Peyer's patch (tissue), 4 donors: Measurements from ENCODE around the gene SLC24A4. TPM values are rescaled to one million over a fixed set of nuclear protein-coding genes. Genes with fewer than 3 reads are reported as not detected.

Source experiments
- DNase-seq, 3 donors: peaks; one replicate each; pipeline ENCODE4 v3.0.0-alpha.2; 2017 to 2019
- H3K27ac ChIP-seq, 4 donors: fragments of 200-600 bp; sonication (generic); one replicate each; pipeline ENCODE4 v1.5.1; 2016 to 2019
- H3K27me3 ChIP-seq, 2 donors: fragments of 200-600 bp; sonication (generic); one replicate each; pipeline ENCODE4 v1.5.1; 2019
- H3K36me3 ChIP-seq, 3 donors: fragments of 200-600 bp; sonication (generic); one replicate each; pipeline ENCODE4 v1.5.1; 2016 to 2019
- H3K4me1 ChIP-seq, 4 donors: fragments of 200-600 bp; sonication (generic); one replicate each; pipeline ENCODE4 v1.5.1; 2016 to 2019
- H3K4me3 ChIP-seq, 4 donors: fragments of 200-600 bp; sonication (generic); 1 replicate in 3 of 4; 2 replicates in 1 of 4; pipeline ENCODE4 v1.5.1; 2016 to 2019; ENCODE audit warnings: mild to moderate bottlenecking in 1 of 4
- H3K9me3 ChIP-seq, 4 donors: fragments of 200-600 bp; sonication (generic); one replicate each; pipeline ENCODE4 v1.5.1; 2016 to 2019; ENCODE audit warnings: mild to moderate bottlenecking in 1 of 4
- POLR2A ChIP-seq, 2 donors: fragments of 450-650 bp; IDR thresholded peaks; one replicate each; pipeline ENCODE4 v1.5.1; 2017; ENCODE audit warnings: antibody characterized with exemption in 2 of 2, mild to moderate bottlenecking in 2 of 2, moderate library complexity in 2 of 2
- total RNA-seq, 4 donors: library from RNA; depleted of rRNA; stranded (reverse); fragments of >200 nt; gene quantifications; one replicate each; pipeline ENCODE4 v1.1.0, GENCODE V29; 2016
- TF ChIP-seq, protein P1 (sequence below), 6 experiments: fragments of 450-650 bp in 4 of 6; fragments of 200-600 bp in 2 of 6; sonication (generic) in 1 of 6; IDR thresholded peaks; one replicate each; pipeline ENCODE4 v1.5.1; 2017 to 2019; ENCODE audit warnings: antibody characterized with exemption in 6 of 6, mild to moderate bottlenecking in 3 of 6, moderate library complexity in 1 of 6

Gene SLC24A4
- total RNA-seq, 4 donors from 2014 or later, result 0.18 to 1.7 (median 0.54) TPM; not detected in 1

DNA sequence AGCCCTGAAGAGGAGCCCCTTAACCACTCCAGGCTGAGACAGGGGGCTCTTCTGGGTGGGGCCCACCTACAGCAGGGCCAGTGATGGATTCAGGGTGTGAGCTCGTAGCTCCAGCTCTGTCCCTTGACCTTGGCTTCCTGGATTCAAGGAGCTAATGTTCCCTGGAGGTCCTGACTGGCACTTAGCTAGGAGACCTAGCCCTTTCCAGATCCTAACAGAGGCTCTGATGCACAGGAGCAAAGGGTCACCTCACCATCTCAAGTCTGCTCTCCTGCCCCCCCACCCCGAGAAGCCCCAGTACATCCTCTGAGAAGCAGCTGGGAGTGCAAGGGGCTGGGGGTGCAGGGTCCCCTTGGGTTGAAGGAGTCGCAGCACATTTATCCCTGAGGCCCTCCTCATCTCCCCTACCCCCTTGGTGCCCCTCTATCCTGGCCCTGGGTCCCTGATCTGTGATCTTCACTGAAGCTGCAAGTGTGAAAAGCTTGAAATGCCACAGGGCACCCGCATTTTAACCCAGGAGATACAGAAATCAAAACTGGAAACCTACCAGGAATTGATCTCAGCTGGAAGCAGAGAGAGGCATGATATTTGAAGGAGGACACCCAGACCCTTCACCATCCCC lies 193.5 kb downstream of the SLC24A4 start:
- Histone ChIP-seq H3K36me3 (no peaks in the 10 kb centered on the region), H3K4me3 (no peak overlapping the region), H3K27ac (peak overlapping the region in 3 of 4 donors; percentile 2 to 52 (median 6)), H3K27me3 (no peaks in the 10 kb centered on the region), H3K9me3 (no peaks in the 10 kb centered on the region), H3K4me1 (peaks cover 0 to 47% (median 10%) of the 10 kb centered on the region in 4 donors)
- no peak for TF ChIP-seq POLR2A (IDR thresholded peaks at IDR 0.05)
- TF ChIP-seq, protein P1, sequence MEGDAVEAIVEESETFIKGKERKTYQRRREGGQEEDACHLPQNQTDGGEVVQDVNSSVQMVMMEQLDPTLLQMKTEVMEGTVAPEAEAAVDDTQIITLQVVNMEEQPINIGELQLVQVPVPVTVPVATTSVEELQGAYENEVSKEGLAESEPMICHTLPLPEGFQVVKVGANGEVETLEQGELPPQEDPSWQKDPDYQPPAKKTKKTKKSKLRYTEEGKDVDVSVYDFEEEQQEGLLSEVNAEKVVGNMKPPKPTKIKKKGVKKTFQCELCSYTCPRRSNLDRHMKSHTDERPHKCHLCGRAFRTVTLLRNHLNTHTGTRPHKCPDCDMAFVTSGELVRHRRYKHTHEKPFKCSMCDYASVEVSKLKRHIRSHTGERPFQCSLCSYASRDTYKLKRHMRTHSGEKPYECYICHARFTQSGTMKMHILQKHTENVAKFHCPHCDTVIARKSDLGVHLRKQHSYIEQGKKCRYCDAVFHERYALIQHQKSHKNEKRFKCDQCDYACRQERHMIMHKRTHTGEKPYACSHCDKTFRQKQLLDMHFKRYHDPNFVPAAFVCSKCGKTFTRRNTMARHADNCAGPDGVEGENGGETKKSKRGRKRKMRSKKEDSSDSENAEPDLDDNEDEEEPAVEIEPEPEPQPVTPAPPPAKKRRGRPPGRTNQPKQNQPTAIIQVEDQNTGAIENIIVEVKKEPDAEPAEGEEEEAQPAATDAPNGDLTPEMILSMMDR (IDR thresholded peaks at IDR 0.05), result no peak
- peak in 1 of 3 donors; percentile 42 for DNase-seq

DNA sequence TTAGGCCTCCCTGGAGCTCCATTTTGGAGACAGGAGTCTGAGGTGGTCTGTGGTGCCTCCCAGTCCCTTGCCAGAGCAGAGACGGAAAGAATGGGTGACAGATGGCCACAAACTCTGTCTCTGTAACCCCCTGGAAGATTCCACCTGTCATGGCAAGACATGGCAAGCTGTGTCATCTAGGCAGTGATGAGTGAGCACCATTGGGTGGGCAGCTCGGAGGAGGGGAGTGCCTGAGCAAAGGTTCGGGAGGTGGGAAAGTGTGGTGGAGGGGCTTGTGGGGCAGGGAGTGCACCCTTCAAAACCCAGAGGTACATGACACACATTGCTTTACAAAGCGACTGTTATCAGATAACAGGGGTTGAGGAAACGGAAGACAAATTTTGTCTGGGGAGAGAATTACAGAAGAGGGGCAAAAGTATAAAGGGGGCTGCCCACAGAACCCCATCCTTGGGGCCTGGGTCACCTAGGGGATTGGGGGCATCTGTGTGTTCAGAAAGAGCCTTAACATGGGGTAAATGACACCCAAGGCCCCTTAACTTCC lies 194.1 kb downstream of the SLC24A4 start:
- H3K27me3 ChIP-seq, result no peaks in the 10 kb centered on the region
- H3K4me3 ChIP-seq, result no peak overlapping the region
- TF ChIP-seq, protein P1 (IDR thresholded peaks at IDR 0.05), result no peak
- no peak for TF ChIP-seq POLR2A (IDR thresholded peaks at IDR 0.05)
- no peaks in the 10 kb centered on the region for H3K9me3 ChIP-seq
- H3K4me1 ChIP-seq, result peaks cover 0 to 47% (median 10%) of the 10 kb centered on the region in 4 donors
- DNase-seq, result peak in 1 of 3 donors; percentile 33
- H3K36me3 ChIP-seq, result no peaks in the 10 kb centered on the region
- peak overlapping the region in 3 of 4 donors; percentile 2 to 52 (median 6) for H3K27ac ChIP-seq

DNA sequence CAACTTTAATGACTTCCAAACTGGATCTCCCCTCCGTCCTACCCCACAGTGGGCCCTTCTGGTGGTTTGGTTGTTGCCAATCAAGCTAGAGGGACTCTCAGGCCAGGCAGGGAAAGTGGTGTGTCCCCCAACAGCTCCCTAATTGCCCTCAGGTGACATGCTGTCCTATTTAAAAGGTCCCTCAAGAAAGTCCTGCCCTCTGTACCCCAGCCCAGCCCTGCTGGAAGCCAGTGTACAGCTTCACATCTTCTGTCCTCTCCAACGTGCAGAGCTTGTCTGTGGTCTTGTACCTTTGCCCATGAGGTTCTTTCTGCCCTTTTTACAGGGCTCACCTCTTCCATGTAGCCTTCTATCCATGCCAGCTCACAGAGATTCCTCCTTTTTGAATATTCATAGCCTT lies 194.8 kb downstream of the SLC24A4 start:
- Histone ChIP-seq H3K36me3 (no peaks in the 10 kb centered on the region), H3K27ac (peak overlapping the region in 1 of 4 donors; percentile 6), H3K4me1 (peaks cover 0 to 42% (median 10%) of the 10 kb centered on the region in 4 donors), H3K27me3 (no peaks in the 10 kb centered on the region), H3K9me3 (no peaks in the 10 kb centered on the region), H3K4me3 (no peak overlapping the region)
- TF ChIP-seq, protein P1 (IDR thresholded peaks at IDR 0.05), result no peak
- no peak for TF ChIP-seq POLR2A (IDR thresholded peaks at IDR 0.05)
- DNase-seq, result peak in 1 of 3 donors; percentile 29

- TF ChIP-seq, protein P1 (IDR thresholded peaks at IDR 0.05), result no peak
- no peak for TF ChIP-seq POLR2A (IDR thresholded peaks at IDR 0.05)
- peak in 1 of 3 donors; percentile 49 for DNase-seq
- Histone ChIP-seq H3K27me3 (no peaks in the 10 kb centered on the region), H3K36me3 (no peaks in the 10 kb centered on the region), H3K9me3 (no peaks in the 10 kb centered on the region), H3K27ac (peak overlapping the region in 3 of 4 donors; percentile 5 to 48 (median 38)), H3K4me1 (peaks cover 0 to 46% (median 6%) of the 10 kb centered on the region in 4 donors), H3K4me3 (no peak overlapping the region)
Observed at GRCh38 chr14:92519246-92520101, 196.5 kb downstream of the SLC24A4 start.

DNA sequence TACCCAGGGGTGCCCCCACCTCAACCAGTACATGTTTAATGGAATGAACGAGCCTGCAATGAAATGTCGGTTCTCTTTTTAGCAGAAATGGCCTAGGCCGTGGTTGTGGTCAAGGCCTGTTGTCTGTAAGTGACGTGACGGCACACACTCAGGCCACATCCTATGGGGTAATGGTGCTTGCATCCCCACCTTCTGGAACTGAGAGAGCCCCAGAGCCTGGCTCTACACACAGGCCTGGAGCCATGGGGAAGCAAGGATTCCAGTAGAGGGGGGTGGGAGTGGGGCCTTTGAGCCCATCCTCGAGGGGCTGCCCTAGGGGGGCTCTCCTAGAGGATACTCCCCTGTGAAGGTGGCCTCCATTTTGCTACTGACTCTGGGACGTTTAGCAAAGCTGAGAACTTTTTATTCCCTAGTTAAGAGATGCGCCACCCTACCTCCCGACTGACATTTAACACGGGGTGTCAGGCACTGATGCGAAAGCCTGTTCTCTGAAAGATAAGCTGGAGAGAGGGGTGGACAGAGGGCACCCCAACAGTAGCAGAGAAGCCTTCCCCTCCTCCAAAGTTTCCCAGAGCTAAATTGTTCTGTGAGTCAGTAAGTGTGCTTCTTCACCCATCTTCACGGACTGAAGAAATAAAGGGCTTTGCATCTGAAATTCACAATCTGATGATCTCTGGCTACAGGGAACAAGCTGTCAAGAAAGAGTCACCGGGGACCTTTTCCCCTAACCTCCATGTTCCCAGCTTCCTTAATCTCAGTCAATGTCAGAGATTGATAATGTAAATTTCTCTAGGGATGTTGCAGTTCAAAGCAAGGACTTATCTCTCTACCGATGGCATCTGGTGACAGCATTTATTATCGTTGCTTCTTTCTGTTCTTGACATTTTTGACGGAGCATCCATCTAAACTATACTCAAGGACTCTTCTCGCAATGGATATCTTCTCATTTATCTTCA lies 197.4 kb downstream of the SLC24A4 start:
- H3K4me3 ChIP-seq, result no peak overlapping the region
- H3K9me3 ChIP-seq, result no peaks in the 10 kb centered on the region
- H3K27me3 ChIP-seq, result no peaks in the 10 kb centered on the region
- no peaks in the 10 kb centered on the region for H3K36me3 ChIP-seq
- H3K4me1 ChIP-seq, result peaks cover 0 to 49% (median 4%) of the 10 kb centered on the region in 4 donors
- peak overlapping the region in 1 of 4 donors; percentile 5 for H3K27ac ChIP-seq
- TF ChIP-seq, protein P1 (IDR thresholded peaks at IDR 0.05), result no peak
- TF ChIP-seq POLR2A (IDR thresholded peaks at IDR 0.05), result no peak
- peak in 1 of 3 donors; percentile 70 for DNase-seq
